MCF 10A (cell line): ENCODE measurements around the gene FOXN3. TPM values are rescaled to one million over a fixed set of nuclear protein-coding genes. Genes with fewer than 3 reads are reported as not detected.

Experiments
- BruUV-seq: library from RNA; stranded (reverse); fragments of 400-500 nt; replicated peaks from 2 replicates; lab custom pipeline; 2021; lab: Mats Ljungman, UMichigan
- CTCF ChIA-PET: fragments of 300-600 bp; sonication (Branson Sonifier 250); formaldehyde crosslinking; extraction: SDS; loops from one replicate; lab custom pipeline; 2021; ENCODE audit warnings: antibody characterized with exemption, inconsistent platforms; lab: Yijun Ruan, JAX
- POLR2A ChIA-PET: fragments of 300-600, 350-650 bp; sonication (Branson Sonifier 250); formaldehyde crosslinking; extraction: SDS; loops from one replicate; lab custom pipeline; 2020; ENCODE audit warnings: antibody characterized with exemption, inconsistent platforms; lab: Yijun Ruan, JAX
- DNase-seq: peaks from one replicate; pipeline ENCODE4 v3.0.0-alpha.2; 2018; ENCODE audit not compliant: unreplicated experiment
- H3K27ac Mint-ChIP-seq: one replicate; pipeline ENCODE4 v1.8.0; 2022; ENCODE audit warnings: mild to moderate bottlenecking, low read depth, mixed read lengths; ENCODE audit not compliant: unreplicated experiment
- H3K27me3 Mint-ChIP-seq: one replicate; pipeline ENCODE4 v1.8.0; 2022; ENCODE audit warnings: mixed read lengths; ENCODE audit not compliant: insufficient read depth, unreplicated experiment
- H3K36me3 Mint-ChIP-seq: one replicate; pipeline ENCODE4 v1.8.0; 2022; ENCODE audit warnings: mild to moderate bottlenecking, moderate library complexity, mixed read lengths; ENCODE audit not compliant: insufficient read depth, unreplicated experiment
- H3K4me1 Mint-ChIP-seq: one replicate; pipeline ENCODE4 v1.8.0; 2022; ENCODE audit warnings: mixed read lengths; ENCODE audit not compliant: insufficient read depth, unreplicated experiment
- H3K4me3 Mint-ChIP-seq: one replicate; pipeline ENCODE4 v1.8.0; 2022; ENCODE audit warnings: mild to moderate bottlenecking, moderate library complexity, mixed read lengths; ENCODE audit not compliant: unreplicated experiment
- H3K9me3 Mint-ChIP-seq: one replicate; pipeline ENCODE4 v1.8.0; 2022; ENCODE audit warnings: mixed read lengths; ENCODE audit not compliant: unreplicated experiment
- CTCF ChIP-seq: fragments of 200-600 bp; IDR thresholded peaks from one replicate; pipeline ENCODE4 v1.8.0; 2022; ENCODE audit warnings: antibody characterized with exemption, mild to moderate bottlenecking; ENCODE audit not compliant: unreplicated experiment
- intact Hi-C: fragments of 100-400 bp; cut with micrococcal nuclease; formaldehyde crosslinking; loops from 2 replicates; pipeline ENCODE4 v1.14.1; 2022
- total RNA-seq: library from RNA; stranded (reverse); gene quantifications from 2 replicates; pipeline ENCODE4 v1.2.3, GENCODE V29; 2022

Gene FOXN3
- total RNA-seq, 1 experiment from 2014 or later, result 27.1 TPM

GRCh38 chr14:89325959-89326358 is 91.1 kb downstream of the FOXN3 start:
- no peak for TF ChIP-seq CTCF
- no peak overlapping the region for H3K4me3 Mint-ChIP-seq
- H3K4me1 Mint-ChIP-seq, result no peaks in the 10 kb centered on the region
- intact Hi-C loops, result no loop called here
- no peak overlapping the region for H3K27ac Mint-ChIP-seq
- POLR2A ChIA-PET, result no interaction called here
- H3K9me3 Mint-ChIP-seq, result no peaks in the 10 kb centered on the region
- CTCF ChIA-PET, result interaction anchor here (0.6 to 1.4 kb wide), 3 partner anchors 18 to 1197 kb away, joined by 3 to 4 read pairs (median 3); no protein-coding TSS in a partner anchor
- no TSS peak for BruUV-seq
- DNase-seq, result no peak
- H3K27me3 Mint-ChIP-seq, result no peaks in the 10 kb centered on the region
- no peaks in the 10 kb centered on the region for H3K36me3 Mint-ChIP-seq

DNA sequence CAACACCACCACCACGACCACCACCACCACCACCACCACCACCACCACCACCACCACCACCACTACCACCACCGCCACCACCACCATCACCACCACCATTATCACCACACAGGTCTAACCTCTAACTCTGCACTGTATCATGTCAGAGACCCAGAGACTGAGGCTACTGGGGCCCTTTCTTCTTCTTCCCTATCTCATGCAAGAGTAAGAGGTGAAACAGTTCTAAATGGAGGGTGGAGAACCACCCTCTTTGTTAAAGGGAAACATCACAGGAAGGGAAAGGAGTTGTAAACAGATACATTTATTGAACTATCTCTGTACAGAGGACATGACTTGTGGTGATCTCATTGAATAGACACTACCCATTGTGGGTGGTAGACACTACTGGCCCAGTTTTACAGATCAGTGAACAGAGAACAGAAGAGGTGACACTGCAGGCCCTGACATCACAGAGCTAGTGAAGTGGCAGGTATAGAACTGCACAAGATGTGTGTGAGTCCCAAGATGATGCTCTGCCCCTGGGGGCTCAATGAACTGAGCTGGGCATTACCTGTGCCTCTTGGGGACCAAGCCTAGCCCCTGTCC is 91.6 kb downstream of the FOXN3 start:
- no peak for DNase-seq
- no peak for TF ChIP-seq CTCF
- H3K36me3 Mint-ChIP-seq, result no peaks in the 10 kb centered on the region
- CTCF ChIA-PET, result interaction anchor here (0.6 to 1.4 kb wide), 2 partner anchors 17 to 262 kb away, joined by 3 to 4 read pairs; no protein-coding TSS in a partner anchor
- H3K27ac Mint-ChIP-seq, result no peak overlapping the region
- no peak overlapping the region for H3K4me3 Mint-ChIP-seq
- no peaks in the 10 kb centered on the region for H3K9me3 Mint-ChIP-seq
- intact Hi-C loops, result no loop called here
- no TSS peak for BruUV-seq
- H3K4me1 Mint-ChIP-seq, result no peaks in the 10 kb centered on the region
- no peaks in the 10 kb centered on the region for H3K27me3 Mint-ChIP-seq
- POLR2A ChIA-PET, result no interaction called here

GRCh38 chr14:89324501-89325298 is 92.3 kb downstream of the FOXN3 start:
- Mint-ChIP-seq H3K4me1 (no peaks in the 10 kb centered on the region), H3K27me3 (no peaks in the 10 kb centered on the region), H3K9me3 (no peaks in the 10 kb centered on the region), H3K27ac (no peak overlapping the region), H3K36me3 (no peaks in the 10 kb centered on the region), H3K4me3 (no peak overlapping the region)
- DNase-seq, result no peak
- BruUV-seq, result no TSS peak
- intact Hi-C loops, result no loop called here
- CTCF ChIA-PET, result no interaction called here
- POLR2A ChIA-PET, result no interaction called here
- no peak for TF ChIP-seq CTCF

GRCh38 chr14:89320381-89321000 is 96.5 kb downstream of the FOXN3 start:
- no peaks in the 10 kb centered on the region for H3K4me1 Mint-ChIP-seq
- no peaks in the 10 kb centered on the region for H3K27me3 Mint-ChIP-seq
- no TSS peak for BruUV-seq
- peaks cover 8% of the 10 kb centered on the region for H3K9me3 Mint-ChIP-seq
- ChIA-PET CTCF (no interaction called here), POLR2A (no interaction called here)
- no peak overlapping the region for H3K27ac Mint-ChIP-seq
- DNase-seq, result no peak
- TF ChIP-seq CTCF, result no peak
- H3K4me3 Mint-ChIP-seq, result no peak overlapping the region
- no peaks in the 10 kb centered on the region for H3K36me3 Mint-ChIP-seq
- intact Hi-C loops, result no loop called here
